ENCODE results near the gene FBF1. TPM values are rescaled to one million over a fixed set of nuclear protein-coding genes. Genes with fewer than 3 reads are reported as not detected.
A peak's percentile ranks its signal among the peaks of the same experiment; 100 is the strongest.

Gene FBF1
- total RNA-seq, 1 experiment from 2014 or later, result 8.3 TPM

- Histone ChIP-seq H2BK20ac (ENCODE audit: low read depth, low read length, poor library complexity, severe bottlenecking) (no peak overlapping the region), H3K79me2 (ENCODE audit: insufficient read depth, low read length) (no peaks in the 10 kb centered on the region), H3K4ac (ENCODE audit: low read depth, low read length) (no peak overlapping the region), H2BK15ac (ENCODE audit: low read depth, low read length) (no peak overlapping the region), H3K27me3 (ENCODE audit: insufficient read depth, low read length) (no peaks in the 10 kb centered on the region), H4K5ac (ENCODE audit: insufficient read length, low read depth, low read length) (no peak overlapping the region), H2BK12ac (ENCODE audit: insufficient read length, low read depth, low read length) (no peak overlapping the region), H3K23me2 (ENCODE audit: insufficient read length, low read depth, low read length, poor library complexity, severe bottlenecking) (no peaks in the 10 kb centered on the region), H2AFZ (ENCODE audit: low read length) (no peak overlapping the region), H2AK5ac (ENCODE audit: insufficient read length, low read length) (no peak overlapping the region), H4K8ac (replicated peaks; ENCODE audit: insufficient read length, low read depth, low read length) (no peak overlapping the region), H3K27ac (ENCODE audit: insufficient read length, low read depth, low read length) (no peak overlapping the region), H3K9ac (ENCODE audit: extremely low read depth, insufficient read length, low read length) (no peak overlapping the region), H3K79me1 (ENCODE audit: insufficient read depth, low read depth, low read length, poor library complexity, severe bottlenecking) (no peaks in the 10 kb centered on the region), H3K18ac (ENCODE audit: insufficient read length, low read depth, low read length) (no peak overlapping the region), H3K9me3 (ENCODE audit: control insufficient read depth, low read depth, low read length) (no peaks in the 10 kb centered on the region), H4K91ac (ENCODE audit: insufficient read length, low read depth, low read length) (no peak overlapping the region), H3K14ac (ENCODE audit: insufficient read depth, low read length) (no peak overlapping the region), H3K4me1 (ENCODE audit: insufficient read depth, low read length) (peaks cover 7% of the 10 kb centered on the region; the same call in 1 of the 2 replicates), H3K4me2 (ENCODE audit: insufficient read depth, insufficient read length, low read length) (peak overlapping the region; percentile 43), H2BK5ac (ENCODE audit: insufficient read length, low read length) (no peak overlapping the region), H3K56ac (ENCODE audit: insufficient read length, low read depth, low read length) (no peak overlapping the region), H3K23ac (ENCODE audit: insufficient read length, low read depth, low read length) (no peak overlapping the region), H4K20me1 (ENCODE audit: control insufficient read depth, insufficient read depth, insufficient read length) (no peaks in the 10 kb centered on the region), H3T11ph (ENCODE audit: low read length) (no peak overlapping the region), H2BK120ac (ENCODE audit: low read depth, low read length, poor library complexity, severe bottlenecking) (no peak overlapping the region)
- peaks cover 8 to 21% (median 19%) of the 10 kb centered on the region in 3 experiments; a peak in 6 of 7 replicates for H3K36me3 Mint-ChIP-seq (ENCODE audit: insufficient read depth in 1 of 3, low read depth in 3 of 3)
- no peak for DNase-seq
- no peaks in the 10 kb centered on the region for H3K27me3 Mint-ChIP-seq (ENCODE audit: low read depth)
- no peak for TF ChIP-seq CTCF (conservative IDR thresholded peaks at IDR 0.05)
- peak overlapping the region; percentile 12 to 56 (median 49); a peak in 4 of 7 replicates for H3K27ac Mint-ChIP-seq
- peak overlapping the region in 1 of 2 experiments; percentile 7; a peak in 1 of 5 replicates for H3K4me3 Mint-ChIP-seq
- H3K9me3 Mint-ChIP-seq, result no peaks in the 10 kb centered on the region
- no CpG with 5 or more reads among the region's 11 CpGs for WGBS (ENCODE audit: extremely low coverage, insufficient read length, low lambda C conversion rate)
- peaks cover 19 to 23% of the 10 kb centered on the region in 2 experiments for H3K4me1 Mint-ChIP-seq
Observed at GRCh38 chr17:75959839-75960511, 19.1 kb upstream of the FBF1 start.

Measured in H9 (cell line).